HCEC 1CT (cell line): Measurements from ENCODE around the gene ESR1.
"Not testable (repeated sequence)": the region's sequence is repeated elsewhere in the genome, so short reads cannot be mapped to it uniquely, and the experiment has no call there.

Experiments used
- DNase-seq: peaks from one replicate; pipeline ENCODE4 v3.0.0-alpha.2; 2017

ESR1 gene

DNA sequence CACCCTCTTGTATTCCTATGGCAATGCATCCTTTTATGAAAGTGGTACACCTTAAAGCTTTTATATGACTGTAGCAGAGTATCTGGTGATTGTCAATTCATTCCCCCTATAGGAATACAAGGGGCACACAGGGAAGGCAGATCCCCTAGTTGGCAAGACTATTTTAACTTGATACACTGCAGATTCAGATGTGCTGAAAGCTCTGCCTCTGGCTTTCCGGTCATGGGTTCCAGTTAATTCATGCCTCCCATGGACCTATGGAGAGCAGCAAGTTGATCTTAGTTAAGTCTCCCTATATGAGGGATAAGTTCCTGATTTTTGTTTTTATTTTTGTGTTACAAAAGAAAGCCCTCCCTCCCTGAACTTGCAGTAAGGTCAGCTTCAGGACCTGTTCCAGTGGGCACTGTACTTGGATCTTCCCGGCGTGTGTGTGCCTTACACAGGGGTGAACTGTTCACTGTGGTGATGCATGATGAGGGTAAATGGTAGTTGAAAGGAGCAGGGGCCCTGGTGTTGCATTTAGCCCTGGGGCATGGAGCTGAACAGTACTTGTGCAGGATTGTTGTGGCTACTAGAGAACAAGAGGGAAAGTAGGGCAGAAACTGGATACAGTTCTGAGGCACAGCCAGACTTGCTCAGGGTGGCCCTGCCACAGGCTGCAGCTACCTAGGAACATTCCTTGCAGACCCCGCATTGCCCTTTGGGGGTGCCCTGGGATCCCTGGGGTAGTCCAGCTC is 292.1 kb downstream of the ESR1 start:
- DNase-seq: no peak

DNA sequence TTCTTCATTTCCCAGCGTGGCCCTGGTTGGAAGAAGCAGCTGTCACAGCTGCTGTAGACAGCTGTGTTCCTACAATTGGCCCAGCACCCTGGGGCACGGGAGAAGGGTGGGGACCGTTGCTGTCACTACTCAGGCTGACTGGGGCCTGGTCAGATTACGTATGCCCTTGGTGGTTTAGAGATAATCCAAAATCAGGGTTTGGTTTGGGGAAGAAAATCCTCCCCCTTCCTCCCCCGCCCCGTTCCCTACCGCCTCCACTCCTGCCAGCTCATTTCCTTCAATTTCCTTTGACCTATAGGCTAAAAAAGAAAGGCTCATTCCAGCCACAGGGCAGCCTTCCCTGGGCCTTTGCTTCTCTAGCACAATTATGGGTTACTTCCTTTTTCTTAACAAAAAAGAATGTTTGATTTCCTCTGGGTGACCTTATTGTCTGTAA is 292.7 kb downstream of the ESR1 start:
- DNase-seq: peak; percentile 70

DNA sequence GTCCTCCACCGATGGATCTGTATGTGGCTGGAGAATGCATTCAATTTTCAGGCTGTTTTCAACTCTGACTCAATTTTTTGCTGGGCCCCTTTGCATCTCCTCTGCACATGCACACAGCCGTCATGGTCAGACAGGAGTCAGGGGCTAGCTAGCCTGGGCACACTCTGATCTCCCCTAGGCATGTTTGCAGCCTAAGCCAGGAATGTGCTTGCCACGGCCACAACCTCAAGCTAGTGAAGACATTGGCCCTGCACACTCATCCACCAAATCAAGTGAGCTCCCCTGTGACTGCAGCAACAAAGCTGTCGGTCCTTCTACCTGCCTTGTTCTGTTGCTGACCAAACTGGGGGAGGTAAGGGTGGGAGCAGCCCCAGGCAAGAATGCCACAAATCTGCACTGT is 300.5 kb downstream of the ESR1 start:
- DNase-seq: no peak

DNA sequence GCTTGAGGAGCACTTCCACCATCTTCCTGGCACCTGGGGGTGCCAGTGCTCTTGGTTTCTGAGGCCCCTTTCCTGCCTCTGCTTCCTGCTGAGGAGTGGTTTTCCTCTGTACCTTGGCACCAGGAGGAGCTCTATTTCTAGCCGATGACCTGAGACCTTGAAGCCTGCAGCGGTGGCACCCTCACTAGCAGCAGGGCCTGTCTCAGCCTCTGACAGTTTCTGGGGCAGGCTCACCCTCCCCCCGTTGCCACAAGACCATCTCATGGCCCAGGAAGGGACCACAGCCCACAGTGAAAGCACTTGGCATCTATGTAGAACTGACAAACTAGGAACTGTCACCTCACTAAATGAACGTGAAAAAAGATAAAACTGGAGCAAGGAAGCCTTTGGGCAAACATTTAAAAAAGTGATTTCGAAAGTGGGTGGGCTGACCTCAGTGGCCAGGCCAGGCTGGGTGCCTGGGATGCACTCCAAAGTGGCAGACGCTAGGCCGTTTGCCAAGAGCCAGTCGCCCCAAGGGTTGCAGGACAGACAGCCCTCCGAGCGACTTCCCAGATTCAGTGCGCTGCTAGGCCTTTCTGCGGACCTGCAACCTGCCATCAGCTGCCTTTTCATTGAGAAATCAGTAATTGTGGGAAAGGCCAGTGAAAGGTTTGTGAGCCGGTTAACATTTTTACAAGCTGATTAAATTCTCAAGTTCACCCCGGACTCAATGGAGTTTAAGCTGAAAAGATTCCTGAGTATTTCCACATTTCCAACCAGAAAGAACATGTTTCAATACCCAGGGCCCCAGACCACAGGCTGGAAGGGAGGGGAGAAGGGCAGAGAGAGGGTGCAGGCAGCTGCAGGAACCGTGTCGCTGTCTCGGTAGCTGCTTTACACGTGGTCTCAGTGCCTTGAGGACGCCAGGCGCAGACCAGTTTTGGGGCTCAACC is 303.7 kb downstream of the ESR1 start:
- DNase-seq: no peak

DNA sequence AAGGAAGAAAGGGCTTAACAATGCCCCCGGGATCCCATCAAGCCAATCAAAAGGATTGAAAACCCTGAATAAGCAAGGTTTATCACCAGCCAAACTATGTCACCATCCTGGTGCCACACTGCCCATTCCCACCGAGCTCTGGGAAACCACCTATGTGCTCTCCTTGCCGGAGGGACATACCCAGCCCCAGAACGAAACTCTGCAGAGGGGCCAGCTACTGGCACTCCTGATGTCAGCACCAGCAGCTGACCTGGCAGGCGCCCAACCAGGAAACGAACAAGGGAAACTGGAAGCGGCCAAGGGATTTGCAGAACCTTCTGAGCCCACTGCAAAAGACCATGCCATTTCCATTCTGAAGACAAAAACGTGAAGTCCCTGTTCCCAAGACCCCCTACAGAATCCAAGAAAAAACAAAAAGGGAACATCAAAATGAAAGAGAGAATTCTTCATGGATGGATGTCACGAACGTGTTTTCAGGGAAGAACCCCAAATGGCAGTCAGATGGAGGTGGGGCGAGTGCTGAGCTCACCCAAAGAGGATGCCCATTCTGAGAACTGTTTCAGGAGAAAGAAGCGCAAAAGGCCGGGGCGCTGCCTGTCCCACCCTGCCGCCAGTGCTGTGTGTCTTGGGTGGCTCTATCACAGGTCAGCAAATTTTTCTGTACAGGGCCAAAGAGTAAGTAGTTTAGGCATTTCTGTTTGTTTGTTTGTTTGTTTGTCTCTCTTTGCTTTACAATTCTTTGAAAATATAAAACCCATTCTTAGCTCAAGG is 305.2 kb downstream of the ESR1 start:
- no peak for DNase-seq

DNA sequence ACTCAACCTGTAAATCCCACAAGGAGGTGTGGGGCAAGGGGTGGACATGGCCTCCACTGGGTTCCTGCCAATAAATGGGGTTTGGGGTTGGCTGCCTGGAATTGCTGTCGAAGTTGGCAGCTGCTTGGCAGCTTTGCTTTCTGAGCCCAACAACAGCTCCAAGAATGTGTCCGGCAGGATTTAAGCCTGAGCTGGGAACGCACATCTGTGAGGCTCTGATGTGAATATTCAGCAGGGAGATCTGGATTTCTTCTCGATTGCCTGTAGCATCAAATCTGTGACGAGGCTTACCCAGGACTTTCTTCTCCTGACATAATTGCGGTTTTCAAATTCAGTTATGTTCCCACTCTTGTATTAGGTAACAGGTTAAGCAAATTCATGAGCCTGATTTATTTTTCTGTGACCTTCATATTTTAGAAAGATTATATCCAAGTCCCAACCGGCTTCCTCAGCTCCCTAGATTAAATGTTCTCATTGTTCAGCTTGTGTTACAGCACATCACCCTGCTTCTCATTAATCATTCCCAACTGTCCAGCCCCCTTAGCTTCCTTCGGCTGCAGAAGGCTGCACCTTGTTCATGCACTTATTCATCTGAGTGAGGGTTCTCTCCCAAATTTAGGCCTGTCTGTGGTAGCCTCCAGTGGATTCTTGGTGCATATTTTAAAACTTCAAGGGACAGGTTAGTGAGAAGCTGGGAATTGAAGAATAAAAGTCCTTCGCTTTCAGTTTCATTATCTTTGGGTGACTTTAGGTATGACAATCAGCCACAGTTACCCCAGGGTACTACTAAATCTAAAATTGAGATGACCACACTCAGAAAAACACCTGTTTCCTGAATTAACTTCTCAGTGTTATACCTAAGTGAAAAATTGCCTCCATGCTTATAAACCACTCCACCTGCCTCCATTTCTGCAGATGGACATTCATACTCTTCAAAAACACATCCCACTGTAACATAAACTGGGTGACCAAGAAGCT is 310.0 kb downstream of the ESR1 start:
- no peak for DNase-seq

DNA sequence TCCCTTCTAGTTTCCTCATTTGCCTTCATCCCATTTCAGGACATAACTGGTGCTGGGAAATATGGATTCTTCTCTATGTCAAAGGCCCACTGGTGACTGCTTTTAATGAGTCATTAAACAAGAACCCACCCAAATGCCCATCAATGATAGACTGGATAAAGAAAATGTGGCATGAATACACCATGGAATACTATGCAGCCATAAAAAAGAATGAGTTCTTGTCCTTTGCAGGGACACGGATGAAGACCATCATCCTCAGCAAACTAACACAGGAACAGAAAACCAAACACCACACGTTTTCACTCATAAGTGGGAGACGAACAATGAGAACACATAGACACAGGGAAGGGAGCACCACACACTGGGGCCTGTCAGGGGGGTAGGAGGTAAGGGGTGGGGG is 310.7 kb downstream of the ESR1 start:
- DNase-seq: no peak

DNA sequence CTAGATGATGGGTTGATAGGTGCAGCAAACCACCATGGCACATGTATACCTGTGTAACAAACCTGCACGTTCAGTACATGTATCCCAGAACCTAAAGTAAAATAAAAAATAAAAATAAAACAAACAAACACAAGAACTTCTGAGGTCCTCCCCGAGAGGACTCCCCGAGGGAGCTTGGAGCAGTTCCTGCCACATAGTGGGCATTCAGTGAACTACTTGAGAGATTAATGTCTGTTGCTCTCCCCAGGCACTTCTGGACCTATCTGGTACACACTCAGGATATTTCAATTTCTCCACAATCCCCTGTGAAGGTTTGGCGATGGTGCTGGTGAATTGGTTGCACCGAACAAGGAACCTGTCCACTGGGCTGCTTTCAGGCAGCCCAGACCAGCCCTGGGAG is 311.2 kb downstream of the ESR1 start:
- no peak for DNase-seq

DNA sequence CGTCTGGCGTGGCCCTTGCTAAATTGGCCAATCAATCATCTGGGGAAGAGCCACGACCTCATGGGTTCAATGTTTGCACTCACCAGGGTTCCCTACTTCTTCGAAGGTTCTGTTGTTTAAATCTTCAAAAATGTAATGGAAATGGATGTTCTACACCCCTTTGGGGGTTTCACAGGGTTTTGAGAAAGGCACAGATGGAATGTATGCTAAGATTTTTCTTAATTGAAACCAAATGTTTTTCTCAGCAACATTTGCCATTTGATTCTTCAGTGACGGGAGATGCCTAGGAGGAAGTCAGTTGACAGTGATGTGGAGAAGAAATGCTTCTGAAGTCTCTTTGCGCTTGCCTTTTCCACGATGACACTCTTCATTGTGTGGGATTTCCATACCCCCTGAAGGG is 312.3 kb downstream of the ESR1 start:
- no peak for DNase-seq

DNA sequence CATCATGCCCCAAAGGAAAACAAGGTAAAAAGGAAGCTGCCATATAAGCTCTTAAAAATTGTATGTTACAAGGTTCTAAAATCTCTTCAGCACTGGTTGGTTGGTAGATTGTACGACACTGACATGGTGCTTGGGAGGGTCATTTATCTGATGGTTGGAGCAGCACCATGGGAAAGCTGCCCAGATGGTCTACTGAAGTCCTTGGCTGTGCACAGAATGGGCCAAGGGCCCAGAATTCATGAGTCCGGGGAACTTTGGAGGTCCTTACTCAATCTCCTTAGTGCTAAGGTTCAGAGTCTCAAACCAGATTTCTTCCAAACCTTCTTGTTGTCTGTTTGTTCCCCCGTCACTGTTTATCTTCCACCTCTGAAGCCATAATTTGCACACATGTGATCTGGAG is 314.4 kb downstream of the ESR1 start:
- no peak for DNase-seq

DNA sequence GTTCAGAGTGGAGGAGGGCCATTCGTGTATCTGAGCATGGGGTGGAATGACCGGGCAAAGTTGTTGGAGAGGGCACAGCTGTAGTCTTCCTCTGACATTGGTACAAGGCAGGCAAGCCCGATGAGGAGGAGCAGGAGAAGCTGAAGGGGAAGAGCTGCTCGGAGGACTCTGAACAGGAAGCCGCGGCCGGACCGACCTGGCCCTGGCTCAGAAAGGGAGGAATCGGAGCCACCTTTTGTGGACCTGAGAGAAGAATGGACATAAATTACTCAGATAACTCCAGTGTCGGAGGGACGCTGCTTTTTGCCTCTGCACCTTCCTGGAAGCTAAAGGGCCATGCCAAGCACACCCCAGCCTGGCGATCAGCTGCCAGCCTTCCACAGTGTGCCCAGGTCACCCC is 315.0 kb downstream of the ESR1 start:
- DNase-seq: no peak

DNA sequence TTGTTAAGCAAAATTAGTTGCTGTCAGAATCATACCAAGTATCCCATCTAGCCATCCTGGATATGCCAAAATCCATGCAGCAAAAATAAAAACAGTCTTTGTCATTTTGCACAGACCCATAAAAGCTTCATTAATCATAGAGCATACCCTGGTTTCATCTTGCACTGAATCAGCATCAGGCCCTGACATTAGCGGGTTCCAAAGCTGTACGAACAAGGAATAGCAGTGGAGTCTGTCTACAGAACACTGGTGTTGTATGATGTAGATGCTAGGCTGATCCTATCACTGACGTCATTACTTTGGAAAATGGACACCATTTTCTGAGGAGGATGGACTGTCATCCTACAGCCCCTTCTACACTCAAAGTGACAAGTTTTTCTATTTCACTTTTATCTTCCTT is 315.6 kb downstream of the ESR1 start:
- no peak for DNase-seq

DNA sequence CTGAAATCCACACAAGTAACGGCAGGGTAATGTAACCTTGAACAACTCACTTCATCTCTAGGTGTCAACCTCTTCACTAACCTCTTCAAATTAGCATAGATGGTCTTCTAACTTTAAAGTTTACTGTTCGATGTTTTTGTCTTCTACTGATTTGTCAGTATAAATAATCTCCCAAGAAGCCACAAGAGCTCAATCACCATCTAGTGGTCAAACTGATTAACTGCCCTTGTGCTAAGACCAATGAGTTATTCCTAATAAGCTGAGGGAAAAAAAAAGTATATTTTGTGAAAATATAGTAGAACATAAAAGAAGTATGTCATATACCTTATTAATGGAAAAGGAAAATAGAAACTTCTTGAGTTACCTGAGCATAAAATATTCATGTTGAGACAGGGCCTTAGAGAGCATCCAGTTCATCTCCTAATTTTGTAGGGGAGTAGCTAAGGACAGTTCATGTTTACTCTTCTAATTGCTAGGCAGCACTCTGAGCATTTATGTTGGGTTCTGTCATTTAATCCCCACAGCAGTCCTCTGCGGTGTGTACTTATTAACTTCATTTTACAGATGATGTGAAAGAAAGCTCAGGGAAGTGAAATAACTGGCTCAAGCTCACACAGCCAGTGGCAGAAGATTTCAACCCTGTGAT is 317.1 kb downstream of the ESR1 start:
- peak; percentile 72 for DNase-seq

DNA sequence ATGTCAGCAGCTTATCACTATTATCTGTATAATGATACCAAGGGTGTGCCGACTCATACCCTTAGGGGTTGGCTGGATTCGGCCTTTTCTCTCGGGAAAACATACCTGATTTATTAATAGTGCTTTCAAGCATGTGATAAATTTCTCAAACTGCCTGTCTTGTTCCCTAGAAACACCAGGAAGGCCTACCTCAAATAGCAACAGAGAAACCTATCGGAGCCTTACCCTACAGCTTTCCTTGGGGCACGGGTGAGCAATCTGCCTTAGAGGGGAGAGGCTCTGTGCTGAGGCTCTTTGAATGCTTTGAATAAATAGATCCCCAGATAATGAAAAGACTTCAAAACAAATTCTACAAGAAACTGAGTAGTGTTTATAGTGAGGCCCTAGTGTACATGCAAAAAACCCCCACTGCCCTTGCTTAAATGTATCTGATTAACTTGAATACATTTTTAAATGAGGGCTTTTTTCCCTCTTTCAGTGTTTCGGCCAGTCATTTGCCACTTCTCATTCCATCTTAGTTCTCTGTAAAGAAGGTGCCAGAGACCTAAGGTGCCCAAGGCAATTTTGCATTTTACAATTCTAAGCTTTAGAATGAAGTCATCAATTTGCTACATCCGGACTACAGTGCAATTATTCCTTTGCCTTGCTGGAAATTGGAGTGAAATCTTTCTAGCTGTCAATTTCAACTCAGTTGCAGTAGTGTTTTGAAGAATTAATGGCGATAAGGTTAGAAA is 320.1 kb downstream of the ESR1 start:
- DNase-seq: no peak

DNA sequence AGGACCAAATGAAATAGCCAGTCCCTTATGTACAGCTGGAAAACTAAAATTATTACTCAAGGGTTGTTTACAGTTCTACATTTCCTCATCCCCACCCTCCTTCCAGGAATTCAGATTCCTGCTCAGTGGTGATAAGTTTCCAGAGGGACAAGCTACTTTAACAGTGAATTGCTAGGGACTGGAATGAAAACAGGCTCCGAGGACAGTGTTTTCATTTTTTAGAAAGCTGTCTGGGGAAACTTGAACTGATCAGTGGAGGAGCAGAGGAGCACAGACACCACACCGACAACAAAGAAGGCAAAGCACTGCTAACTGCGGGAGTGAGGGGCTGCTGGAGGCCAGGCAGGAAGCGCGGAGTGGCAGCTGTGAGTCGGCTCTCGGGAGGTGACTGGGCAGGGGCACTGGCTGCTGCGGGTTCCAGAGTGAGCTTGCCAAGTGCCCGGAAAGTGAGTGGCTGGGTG is 322.2 kb downstream of the ESR1 start:
- no peak for DNase-seq

DNA sequence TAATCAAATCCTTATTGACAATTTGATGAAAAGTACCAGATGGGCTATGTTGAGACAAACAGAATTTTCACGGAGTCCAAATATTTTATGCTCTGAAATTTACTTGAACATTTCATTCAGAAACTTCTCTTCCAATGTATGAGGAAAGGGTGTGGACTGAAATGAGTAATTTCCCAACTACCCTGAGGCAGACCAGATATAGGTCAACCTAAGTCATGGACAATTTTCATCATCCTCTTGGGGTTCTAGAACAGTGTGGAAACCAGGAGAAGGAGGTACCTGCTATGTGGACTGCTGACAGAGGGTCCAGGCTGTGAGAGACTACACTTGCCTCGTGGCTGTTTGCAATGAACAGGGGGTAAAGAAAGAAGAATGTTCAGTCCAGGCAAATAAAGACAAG is 323.0 kb downstream of the ESR1 start:
- DNase-seq: no peak

DNA sequence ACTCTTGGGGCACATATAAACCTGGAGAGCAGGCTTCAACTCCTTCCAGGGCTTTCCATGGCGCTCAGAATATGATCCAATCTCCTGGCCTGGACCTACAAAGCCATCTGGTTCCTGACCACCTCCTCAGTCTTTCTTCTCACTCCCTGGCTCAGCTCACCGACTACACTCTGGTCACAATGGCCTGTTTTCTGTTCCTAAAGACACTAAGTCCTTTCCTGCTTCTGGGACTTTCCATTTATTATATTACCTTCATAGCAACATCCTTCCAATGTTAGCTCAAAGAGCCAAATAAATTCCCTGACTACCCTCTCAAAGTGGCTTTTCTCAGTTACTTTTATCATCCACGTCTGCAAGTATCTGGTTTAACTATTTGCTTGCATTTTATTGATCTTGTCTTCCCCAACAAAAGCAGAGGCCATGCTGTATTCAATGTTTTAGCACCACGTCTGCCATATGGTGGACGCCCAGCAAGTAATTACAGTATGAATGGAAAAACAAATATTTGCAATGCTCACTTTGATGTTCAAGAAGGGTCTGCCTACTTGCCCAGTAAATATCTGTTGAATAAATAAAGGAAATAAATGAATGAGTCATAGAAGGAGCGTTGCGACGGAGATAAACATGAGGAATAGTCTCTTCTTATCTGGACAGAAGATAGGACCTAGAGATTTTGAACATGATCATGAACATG is 328.4 kb downstream of the ESR1 start:
- no peak for DNase-seq

DNA sequence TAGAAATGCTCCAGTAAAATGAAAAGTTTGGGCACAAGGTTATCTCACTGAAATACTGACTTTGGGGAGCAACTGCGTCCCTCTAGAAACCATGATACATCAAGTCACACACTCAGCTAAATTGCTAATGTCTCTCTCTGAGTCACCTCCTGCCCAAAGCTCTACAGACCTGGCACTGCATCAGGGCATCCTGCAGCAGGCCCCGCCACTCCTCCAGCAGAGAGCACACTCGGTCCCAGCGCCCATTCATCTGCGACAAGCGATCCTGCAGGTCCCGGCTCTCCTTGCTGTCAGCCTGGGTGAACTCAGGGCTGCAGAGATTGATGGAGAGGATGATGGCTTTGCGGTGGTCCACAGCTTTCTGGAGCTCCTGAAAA is 329.0 kb downstream of the ESR1 start:
- no peak for DNase-seq

DNA sequence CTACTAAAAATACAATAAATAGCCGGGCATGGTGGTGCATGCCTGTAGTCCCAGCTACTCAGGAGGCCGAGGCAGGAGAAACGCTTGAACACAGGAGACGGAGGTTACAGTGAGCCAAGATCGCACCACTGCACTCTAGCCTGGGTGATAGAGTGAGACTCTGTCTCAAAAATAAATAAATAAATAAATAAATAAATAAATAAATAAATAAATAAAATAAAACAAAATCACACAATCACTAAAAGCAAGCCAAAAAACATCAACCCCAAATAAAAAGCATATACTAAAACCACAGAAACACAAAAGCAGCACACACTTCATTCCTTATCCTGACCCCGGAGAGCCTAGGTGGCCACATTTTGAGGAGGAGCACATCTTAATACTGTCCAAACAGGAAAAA is 330.9 kb downstream of the ESR1 start:
- DNase-seq: not testable (repeated sequence)

DNA sequence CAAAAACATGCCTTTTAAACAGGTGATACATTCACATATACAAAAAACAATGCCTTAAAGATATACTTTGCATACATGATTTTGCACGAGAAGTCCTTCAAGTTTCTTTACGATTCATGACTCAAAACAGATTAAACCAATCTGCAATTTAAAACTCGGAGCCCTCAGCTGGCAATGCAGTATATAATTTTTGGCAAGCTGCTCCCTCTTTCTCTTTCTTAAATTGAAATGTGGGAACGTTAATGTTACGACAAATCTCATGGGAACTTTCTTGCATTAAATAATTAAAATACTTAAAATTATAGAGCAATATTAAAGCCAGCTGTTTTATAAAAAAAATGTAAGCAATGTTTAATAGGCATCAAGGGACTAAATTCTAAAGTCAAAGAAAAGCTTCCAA is 334.6 kb downstream of the ESR1 start:
- no peak for DNase-seq
